D721Med (cell line): ENCODE data around the gene DAND5.

ENCODE experiments used
- DNase-seq: peaks from one replicate; pipeline ENCODE4 v3.0.0; 2011; ENCODE audit warnings: low spot score; ENCODE audit not compliant: insufficient read length
- FAIRE-seq: peaks from 2 replicates; lab custom pipeline; 2011; peaks lifted over from hg19 to GRCh38; lab: Jason Lieb, UNC
- TF ChIP-seq, protein P1 (sequence below): IDR thresholded peaks from 2 replicates; pipeline ENCODE4 v1.5.1; 2012; ENCODE audit warnings: mild to moderate bottlenecking, control low read depth; ENCODE audit not compliant: insufficient read depth; ENCODE audit errors: missing control alignments

Gene DAND5, protein sequence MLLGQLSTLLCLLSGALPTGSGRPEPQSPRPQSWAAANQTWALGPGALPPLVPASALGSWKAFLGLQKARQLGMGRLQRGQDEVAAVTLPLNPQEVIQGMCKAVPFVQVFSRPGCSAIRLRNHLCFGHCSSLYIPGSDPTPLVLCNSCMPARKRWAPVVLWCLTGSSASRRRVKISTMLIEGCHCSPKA

DNA sequence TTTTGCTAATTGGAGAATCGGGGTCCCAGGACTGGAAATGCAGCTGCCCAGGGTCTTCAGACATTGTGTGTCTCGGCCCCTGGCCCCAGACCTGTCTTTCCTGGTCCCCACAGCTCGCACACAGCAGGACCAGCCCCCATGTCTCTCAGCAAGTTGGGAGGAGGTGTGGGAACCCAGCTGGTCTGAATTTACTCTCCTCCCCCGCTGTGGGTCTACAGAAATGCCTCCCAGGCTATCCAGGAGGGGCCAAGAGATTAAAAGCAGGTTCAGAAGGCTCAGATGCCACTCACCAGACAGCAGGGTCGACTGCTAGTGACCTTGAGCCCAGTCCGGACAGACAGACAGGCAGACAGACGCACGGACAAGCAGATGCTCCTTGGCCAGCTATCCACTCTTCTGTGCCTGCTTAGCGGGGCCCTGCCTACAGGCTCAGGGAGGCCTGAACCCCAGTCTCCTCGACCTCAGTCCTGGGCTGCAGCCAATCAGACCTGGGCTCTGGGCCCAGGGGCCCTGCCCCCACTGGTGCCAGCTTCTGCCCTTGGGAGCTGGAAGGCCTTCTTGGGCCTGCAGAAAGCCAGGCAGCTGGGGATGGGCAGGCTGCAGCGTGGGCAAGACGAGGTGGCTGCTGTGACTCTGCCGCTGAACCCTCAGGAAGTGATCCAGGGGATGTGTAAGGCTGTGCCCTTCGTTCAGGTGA, at the start of gene DAND5:
TSS of gene DAND5 (plus strand) at position 285 of the 697 bp plus-strand sequence. CDS start at position 370, 85 bp downstream.
- TF ChIP-seq, protein P1, sequence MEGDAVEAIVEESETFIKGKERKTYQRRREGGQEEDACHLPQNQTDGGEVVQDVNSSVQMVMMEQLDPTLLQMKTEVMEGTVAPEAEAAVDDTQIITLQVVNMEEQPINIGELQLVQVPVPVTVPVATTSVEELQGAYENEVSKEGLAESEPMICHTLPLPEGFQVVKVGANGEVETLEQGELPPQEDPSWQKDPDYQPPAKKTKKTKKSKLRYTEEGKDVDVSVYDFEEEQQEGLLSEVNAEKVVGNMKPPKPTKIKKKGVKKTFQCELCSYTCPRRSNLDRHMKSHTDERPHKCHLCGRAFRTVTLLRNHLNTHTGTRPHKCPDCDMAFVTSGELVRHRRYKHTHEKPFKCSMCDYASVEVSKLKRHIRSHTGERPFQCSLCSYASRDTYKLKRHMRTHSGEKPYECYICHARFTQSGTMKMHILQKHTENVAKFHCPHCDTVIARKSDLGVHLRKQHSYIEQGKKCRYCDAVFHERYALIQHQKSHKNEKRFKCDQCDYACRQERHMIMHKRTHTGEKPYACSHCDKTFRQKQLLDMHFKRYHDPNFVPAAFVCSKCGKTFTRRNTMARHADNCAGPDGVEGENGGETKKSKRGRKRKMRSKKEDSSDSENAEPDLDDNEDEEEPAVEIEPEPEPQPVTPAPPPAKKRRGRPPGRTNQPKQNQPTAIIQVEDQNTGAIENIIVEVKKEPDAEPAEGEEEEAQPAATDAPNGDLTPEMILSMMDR: no peak

DNA sequence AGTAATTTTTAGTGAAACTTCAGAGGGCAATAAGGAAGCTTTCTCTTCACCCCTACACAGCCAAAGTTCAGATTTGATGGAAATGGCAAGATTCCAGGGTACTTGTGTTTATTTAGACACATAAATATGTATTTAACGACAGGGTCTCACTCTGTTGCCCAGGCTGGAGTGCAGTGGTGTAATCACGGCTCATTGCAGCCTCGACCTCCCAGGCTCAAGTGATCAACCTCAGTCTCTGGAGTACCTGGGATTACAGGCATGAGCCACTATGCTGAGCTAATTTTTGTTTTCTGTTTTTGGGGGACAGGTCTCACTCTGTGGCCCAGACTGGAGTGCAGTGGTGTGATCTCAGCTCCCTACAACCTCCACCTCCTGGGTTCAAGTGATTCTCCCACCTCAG, 48.3 kb upstream of the DAND5 start:
- DNase-seq (no peak), FAIRE-seq (no peak)
- TF ChIP-seq, protein P1: no peak

More for the DNA sequence above, at the start of gene DAND5:
- FAIRE-seq (no peak), DNase-seq (no peak)

DNA sequence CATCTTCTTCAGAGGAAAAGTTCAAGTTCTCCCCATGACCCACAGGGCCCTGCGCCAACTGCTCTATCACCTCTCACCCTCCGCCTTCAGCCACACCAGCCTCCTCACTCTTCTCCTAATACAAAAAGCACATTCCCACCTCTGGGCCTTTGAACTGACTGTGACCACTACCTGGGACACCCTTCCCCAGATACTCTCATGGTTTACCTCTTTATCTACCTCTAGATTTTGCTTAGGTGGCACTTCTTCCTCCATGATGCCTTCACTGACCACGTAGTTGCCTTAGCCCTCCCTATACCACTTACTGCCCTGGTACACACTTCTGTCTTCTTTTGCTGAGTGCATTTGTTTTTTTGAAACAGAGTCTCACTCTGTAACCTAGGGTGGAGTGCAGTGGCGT, 46.4 kb upstream of the DAND5 start:
- DNase-seq (no peak), FAIRE-seq (no peak)
- TF ChIP-seq, protein P1: no peak

DNA sequence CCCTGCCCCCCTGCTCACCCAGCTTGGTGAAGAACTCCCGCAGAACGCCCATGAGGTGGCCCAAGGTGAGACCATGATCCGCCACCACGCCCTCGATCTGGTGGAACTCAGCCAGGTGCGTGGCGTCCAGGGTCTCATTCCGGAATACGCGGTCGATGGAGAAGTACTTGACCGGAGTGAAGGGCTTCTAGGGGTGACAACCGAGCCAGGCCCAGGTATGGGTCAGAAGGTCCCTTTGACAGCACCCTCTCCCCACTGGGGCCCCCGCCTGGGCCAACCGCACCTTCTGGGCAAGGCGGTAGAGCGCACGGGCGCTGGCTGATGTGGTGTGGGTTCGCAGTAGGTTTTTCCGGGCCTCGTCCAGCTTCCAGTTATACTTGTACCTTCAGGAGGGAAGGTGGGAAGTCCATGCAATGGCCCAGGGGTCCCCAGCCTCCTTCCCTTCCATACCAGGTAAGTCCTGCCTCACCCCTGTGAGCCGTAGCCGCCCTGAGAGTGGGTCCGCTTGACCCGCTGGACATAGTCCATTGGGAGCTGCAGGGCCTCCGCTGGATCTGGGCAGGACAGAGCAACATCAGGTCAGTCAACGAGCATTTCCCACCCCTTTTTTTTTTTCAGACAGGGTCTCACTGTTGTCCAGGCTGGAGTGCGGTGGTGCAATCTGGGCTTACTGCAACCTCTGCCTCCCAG, 44.6 kb upstream of the DAND5 start:
- DNase-seq (no peak), FAIRE-seq (no peak)

DNA sequence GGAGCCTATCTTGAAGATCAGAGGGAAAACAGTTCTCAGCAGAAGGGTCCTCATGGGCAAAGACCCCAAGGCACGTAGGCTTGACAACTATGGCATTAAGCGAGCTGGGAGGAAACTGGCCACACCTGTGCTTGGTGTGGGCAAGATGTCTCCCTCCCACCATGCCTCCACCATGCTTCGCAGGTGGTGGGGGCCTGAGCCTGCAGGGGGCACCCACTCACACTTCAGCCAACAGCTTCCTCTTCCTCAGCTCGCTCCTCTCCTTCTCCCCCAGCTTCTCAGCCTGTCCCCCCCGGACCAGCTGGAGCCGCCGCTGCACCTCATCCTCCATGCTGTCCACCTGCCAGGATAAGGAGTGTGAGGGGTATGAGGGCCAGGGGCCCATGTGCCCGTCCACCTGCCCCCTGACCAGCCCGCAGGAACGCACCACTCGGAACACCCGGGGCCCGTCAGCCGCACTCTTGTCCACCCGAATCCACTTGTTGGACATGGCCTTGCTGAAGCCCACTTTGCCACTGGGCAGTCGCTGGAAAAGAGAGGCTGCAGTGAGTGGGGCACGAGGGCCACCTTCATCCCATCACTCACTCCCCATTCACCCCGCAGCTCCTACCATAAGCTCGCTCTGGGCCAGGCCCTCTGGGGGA, 39.3 kb upstream of the DAND5 start:
- TF ChIP-seq, protein P1: no peak
- DNase-seq (no peak), FAIRE-seq (no peak)

More for the DNA sequence above, 44.6 kb upstream of the DAND5 start:
- TF ChIP-seq, protein P1: no peak

DNA sequence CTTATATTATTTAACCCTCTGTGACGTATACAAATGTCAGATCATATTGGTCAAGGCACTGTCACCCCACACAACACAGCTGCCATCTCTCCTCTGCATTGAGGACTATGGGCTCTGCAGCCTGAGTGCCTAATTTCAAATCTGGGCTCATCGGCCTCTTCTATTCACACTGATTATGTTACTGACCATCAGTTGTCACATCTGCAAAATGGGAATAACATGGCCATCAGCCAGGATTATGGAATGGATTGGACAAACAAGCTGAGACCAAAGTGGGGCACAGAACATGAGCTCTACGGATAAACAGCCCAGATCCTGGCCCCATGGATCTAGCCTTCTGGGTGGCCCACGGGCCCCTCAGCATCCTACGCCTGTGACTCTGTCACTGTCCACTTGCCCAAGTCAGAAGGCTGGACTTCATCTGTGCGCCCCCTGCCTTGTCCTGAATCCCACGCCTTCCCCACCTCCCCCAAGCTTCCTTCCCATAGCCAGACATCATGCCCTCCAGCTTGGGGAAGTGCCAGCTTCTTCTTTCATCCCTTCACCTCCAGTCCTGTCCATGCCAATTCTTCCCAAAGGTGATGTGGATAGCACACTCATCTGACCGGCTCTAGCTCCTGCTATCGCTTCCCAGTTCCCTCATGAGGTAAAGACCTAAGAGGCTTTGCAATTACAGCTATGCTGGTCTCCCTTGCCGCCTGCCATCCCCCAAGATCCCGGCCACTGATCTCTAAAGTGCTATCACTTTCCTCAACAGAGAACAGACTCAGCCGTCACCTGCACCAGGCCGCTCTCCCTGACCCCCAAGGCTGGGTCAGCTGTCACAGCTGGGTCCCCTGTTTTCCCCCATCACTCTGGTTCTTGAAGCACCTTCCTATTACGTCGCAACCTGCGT, 36.7 kb upstream of the DAND5 start:
- TF ChIP-seq, protein P1: no peak
- FAIRE-seq (no peak), DNase-seq (no peak)
